Smooth muscle cell (in vitro differentiated cells): Measurements from ENCODE around the gene MPRIP. TPM values are rescaled to one million over a fixed set of nuclear protein-coding genes. Genes with fewer than 3 reads are reported as not detected.

Experiments
- DNase-seq: peaks from one replicate; lab custom pipeline; 2025; ENCODE audit not compliant: unreplicated experiment; lab: John Stamatoyannopoulos, UW
- H2AFZ ChIP-seq: fragments of 200-600 bp; sonication (generic); 2 replicates; pipeline ENCODE4 v1.6.0; 2016; ENCODE audit warnings: antibody characterized with exemption, low read depth, mild to moderate bottlenecking
- H3F3A ChIP-seq: fragments of 200-600 bp; sonication (generic); 2 replicates; pipeline ENCODE4 v1.6.0; 2017; ENCODE audit warnings: antibody characterized with exemption, low read depth
- H3K27ac ChIP-seq: fragments of 200-600 bp; sonication (generic); 2 replicates; pipeline ENCODE4 v1.5.1; 2016; ENCODE audit warnings: low read depth, mild to moderate bottlenecking
- H3K27me3 ChIP-seq: fragments of 200-600 bp; sonication (generic); 2 replicates; pipeline ENCODE4 v1.6.1; 2016; ENCODE audit warnings: low read depth, mild to moderate bottlenecking
- H3K36me3 ChIP-seq: fragments of 200-600 bp; sonication (generic); 2 replicates; pipeline ENCODE4 v1.5.1; 2016; ENCODE audit warnings: low read depth
- H3K4me1 ChIP-seq: fragments of 200-600 bp; sonication (generic); 2 replicates; pipeline ENCODE4 v1.5.1; 2016; ENCODE audit warnings: low read depth
- H3K4me2 ChIP-seq: fragments of 200-600 bp; sonication (generic); 2 replicates; pipeline ENCODE4 v1.6.0; 2016; ENCODE audit warnings: mild to moderate bottlenecking
- H3K4me3 ChIP-seq: fragments of 200-600 bp; sonication (generic); 2 replicates; pipeline ENCODE4 v1.5.1; 2016; ENCODE audit warnings: mild to moderate bottlenecking
- H3K79me2 ChIP-seq: fragments of 200-600 bp; sonication (generic); 2 replicates; pipeline ENCODE4 v1.6.0; 2016; ENCODE audit warnings: low read depth, mild to moderate bottlenecking
- H3K9ac ChIP-seq: fragments of 200-600 bp; sonication (generic); 2 replicates; pipeline ENCODE4 v1.6.0; 2016; ENCODE audit warnings: low read depth
- H3K9me3 ChIP-seq: fragments of 200-600 bp; sonication (generic); replicated peaks from 2 replicates; pipeline ENCODE4 v1.5.1; 2016; ENCODE audit warnings: low read depth
- H4K20me1 ChIP-seq: fragments of 200-600 bp; sonication (generic); 2 replicates; pipeline ENCODE4 v1.6.0; 2016; ENCODE audit warnings: low read depth
- WGBS: methylation state at CpG from one replicate; pipeline ENCODE4 v1.1.7; 2016; ENCODE audit warnings: low lambda C conversion rate; 5-methylcytosine and 5-hydroxymethylcytosine counted together
- polyA plus RNA-seq: library from polyadenylated mRNA; unstranded; fragments of >200 nt; fragmentation: Nextera tagmentation; extraction: Ambion mirVana; gene quantifications from 2 replicates; pipeline ENCODE4 v1.2.1, GENCODE V29; 2016
- total RNA-seq: library from RNA; depleted of rRNA; stranded (reverse); fragments of >200 nt; gene quantifications from 2 replicates; pipeline ENCODE4 v1.2.3, GENCODE V29; 2014
- TF ChIP-seq, protein P1 (sequence below): fragments of 200-600 bp; sonication (generic); IDR thresholded peaks from 2 replicates; pipeline ENCODE4 v1.5.1; 2017; ENCODE audit warnings: borderline replicate concordance, mild to moderate bottlenecking, antibody characterized with exemption; ENCODE audit not compliant: insufficient read depth, poor library complexity, severe bottlenecking

The MPRIP gene
- total and polyA plus RNA-seq, 2 experiments from 2014 or later, result 58.8 to 69.3 TPM

DNA sequence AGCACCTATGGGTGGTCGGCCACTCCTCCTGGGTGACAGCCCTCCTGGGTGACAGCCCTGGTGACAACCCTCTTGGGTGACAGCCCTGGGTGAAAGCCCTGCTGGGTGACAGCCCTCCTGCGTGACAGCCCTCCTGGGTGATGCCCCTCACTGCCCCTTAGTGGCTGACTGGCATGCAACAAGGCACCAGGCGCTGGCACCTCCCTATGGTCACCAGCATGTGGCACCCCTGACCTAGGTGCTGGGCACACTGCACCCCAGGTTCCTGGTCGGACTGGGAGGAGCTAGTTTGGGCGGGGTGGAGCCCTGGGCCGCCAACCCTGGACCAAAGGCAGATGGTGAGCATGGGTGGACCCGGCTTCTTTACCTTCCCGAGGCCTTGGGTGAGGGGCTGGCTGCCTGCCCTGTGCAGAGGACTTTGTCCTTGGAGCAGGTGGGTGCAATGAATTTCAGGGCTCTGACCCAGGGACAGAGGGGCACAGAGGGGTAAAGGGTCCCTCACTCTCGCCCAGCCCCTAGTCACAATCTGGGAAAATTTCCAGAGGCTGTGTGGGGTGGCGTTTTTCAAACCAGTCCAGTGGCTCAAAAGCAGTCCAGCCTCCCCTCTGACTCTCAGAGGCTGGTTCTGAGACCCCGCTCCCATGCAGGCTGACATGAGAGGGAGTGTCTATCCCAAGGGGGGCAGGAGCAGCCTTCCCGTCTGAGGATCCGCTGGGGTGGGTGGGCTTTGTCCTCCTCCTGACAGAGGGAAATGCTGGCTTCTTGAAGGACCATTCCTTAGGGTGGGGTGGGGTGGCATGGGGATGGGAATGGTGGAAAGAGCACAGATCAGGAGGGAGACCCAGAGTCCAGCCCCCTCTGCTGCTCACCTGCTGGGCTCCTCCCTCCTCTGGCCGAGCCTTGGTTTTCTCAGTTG, 44.5 kb upstream of the MPRIP start:
- Histone ChIP-seq H3K4me1 (no peaks in the 10 kb centered on the region), H3K79me2 (no peaks in the 10 kb centered on the region), H3K9ac (no peak overlapping the region), H3K9me3 (no peaks in the 10 kb centered on the region), H3K27ac (no peak overlapping the region), H4K20me1 (no peaks in the 10 kb centered on the region), H3K36me3 (no peaks in the 10 kb centered on the region), H3F3A (no peaks in the 10 kb centered on the region), H2AFZ (no peak overlapping the region), H3K27me3 (no peaks in the 10 kb centered on the region), H3K4me3 (no peak overlapping the region), H3K4me2 (no peak overlapping the region)
- TF ChIP-seq, protein P1, sequence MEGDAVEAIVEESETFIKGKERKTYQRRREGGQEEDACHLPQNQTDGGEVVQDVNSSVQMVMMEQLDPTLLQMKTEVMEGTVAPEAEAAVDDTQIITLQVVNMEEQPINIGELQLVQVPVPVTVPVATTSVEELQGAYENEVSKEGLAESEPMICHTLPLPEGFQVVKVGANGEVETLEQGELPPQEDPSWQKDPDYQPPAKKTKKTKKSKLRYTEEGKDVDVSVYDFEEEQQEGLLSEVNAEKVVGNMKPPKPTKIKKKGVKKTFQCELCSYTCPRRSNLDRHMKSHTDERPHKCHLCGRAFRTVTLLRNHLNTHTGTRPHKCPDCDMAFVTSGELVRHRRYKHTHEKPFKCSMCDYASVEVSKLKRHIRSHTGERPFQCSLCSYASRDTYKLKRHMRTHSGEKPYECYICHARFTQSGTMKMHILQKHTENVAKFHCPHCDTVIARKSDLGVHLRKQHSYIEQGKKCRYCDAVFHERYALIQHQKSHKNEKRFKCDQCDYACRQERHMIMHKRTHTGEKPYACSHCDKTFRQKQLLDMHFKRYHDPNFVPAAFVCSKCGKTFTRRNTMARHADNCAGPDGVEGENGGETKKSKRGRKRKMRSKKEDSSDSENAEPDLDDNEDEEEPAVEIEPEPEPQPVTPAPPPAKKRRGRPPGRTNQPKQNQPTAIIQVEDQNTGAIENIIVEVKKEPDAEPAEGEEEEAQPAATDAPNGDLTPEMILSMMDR, result no peak
- 94% methylated on average over 14 of the region's 14 CpGs for WGBS
- DNase-seq, result no peak

DNA sequence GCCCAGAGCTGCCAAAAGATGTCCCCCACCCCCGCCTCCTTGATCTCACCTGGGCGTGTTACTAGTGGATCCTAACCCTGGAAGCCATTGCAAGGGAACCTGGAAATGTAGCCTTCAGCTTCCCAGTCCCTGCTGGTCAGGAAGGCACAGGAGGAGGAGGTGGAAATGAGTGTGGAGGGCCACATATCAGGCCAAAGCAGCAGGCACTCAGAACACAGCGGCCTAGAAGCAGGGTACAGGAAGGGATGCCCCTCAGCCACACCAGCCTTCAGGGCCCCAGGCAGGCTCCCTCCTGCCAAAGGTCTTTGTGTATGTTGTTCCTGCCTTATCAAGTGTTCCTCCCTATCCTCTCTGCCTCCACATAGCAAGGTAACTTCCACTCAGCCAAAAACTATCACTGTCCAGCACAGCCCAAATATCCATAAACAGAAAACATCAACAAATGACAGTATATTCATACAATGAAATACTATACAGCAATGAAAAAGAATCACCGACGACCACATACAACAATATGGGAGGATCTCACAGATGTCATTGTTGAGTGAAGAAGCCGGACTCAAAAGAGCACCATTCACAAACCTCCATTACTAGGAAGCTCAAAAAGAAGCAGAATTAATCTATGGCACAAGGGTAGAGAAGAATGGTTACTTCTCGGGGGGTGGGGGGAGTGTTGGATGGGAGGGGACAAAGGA, 42.2 kb upstream of the MPRIP start:
- Histone ChIP-seq H3K9me3 (no peaks in the 10 kb centered on the region), H2AFZ (no peak overlapping the region), H4K20me1 (no peaks in the 10 kb centered on the region), H3K27ac (no peak overlapping the region), H3K4me2 (no peak overlapping the region), H3K79me2 (no peaks in the 10 kb centered on the region), H3K27me3 (no peaks in the 10 kb centered on the region), H3K9ac (no peak overlapping the region), H3K36me3 (no peaks in the 10 kb centered on the region), H3K4me1 (no peaks in the 10 kb centered on the region), H3F3A (no peaks in the 10 kb centered on the region), H3K4me3 (no peak overlapping the region)
- no peak for DNase-seq
- WGBS, result 88% methylated on average over 7 of the region's 7 CpGs
- TF ChIP-seq, protein P1, result no peak

DNA sequence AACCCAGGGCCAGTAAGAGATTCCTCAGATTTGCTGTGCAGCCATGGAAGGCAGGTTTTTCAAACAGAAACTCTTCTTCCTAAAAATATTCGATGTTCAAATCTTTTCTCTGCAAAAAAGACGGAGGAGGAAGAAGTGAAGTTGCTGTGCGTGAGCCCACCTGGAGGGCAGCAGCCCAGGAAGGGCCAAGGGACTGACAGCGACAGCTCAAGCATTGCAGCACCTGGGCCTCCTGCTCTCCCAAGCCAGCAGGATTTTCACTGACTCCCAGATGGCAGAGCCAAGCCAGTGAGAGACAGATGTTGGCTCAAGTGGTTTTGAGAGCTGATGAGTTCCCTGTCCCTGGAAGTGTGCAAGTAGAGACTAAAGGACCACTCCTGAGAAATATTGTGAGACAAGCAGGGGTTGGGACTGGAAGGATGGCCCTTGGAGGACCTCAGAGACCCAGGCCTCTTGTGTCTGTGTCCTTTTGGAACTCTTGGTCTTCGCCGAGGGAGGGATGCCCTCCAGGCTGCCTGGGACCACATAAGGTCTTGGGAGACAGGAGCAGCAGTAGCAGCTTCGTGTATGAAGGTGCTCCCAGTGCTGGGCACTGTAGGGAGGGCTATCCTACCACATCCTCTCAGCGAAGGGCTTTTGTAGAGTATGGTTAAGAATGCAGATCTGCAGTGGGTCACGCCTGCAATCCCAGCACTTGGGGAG, 41.0 kb upstream of the MPRIP start:
- DNase-seq, result no peak
- no peaks in the 10 kb centered on the region for H4K20me1 ChIP-seq
- H3K4me1 ChIP-seq, result no peaks in the 10 kb centered on the region
- WGBS, result 86% methylated on average over 9 of the region's 9 CpGs
- H3F3A ChIP-seq, result no peaks in the 10 kb centered on the region
- H3K9me3 ChIP-seq, result no peaks in the 10 kb centered on the region
- no peaks in the 10 kb centered on the region for H3K27me3 ChIP-seq
- TF ChIP-seq, protein P1, result no peak
- no peak overlapping the region for H3K4me3 ChIP-seq
- H3K4me2 ChIP-seq, result no peak overlapping the region
- H3K27ac ChIP-seq, result no peak overlapping the region
- H3K79me2 ChIP-seq, result no peaks in the 10 kb centered on the region
- H2AFZ ChIP-seq, result no peak overlapping the region
- H3K36me3 ChIP-seq, result no peaks in the 10 kb centered on the region
- H3K9ac ChIP-seq, result no peak overlapping the region
